HG02571 (cell line): ENCODE data around the gene RBM33.

ENCODE experiments used
- ATAC-seq: cut with Tn5 transposase; IDR thresholded peaks from one replicate; pipeline ENCODE4 v1.9.1; 2021; ENCODE audit warnings: mild to moderate bottlenecking, moderate library complexity; ENCODE audit not compliant: unreplicated experiment

The RBM33 gene

DNA sequence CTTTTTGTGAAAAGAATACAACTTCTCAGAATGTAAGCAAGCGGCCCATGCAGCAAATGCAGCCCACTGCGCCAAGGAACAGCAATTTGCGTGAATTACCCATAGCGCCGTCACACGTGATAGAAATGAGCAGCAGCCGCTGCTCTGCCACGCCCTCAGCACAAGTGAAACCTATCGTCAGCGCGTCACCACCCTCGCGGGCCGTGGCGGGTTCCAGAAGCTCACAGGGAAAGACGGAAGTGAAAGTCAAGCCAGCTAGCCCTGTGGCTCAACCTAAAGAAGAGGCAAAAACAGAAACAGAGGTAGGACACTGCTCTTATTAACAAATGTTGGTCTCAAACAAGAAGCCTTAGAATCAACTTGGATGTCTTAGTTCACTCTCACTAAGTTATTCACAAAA is 97.3 kb downstream of the RBM33 start:
- ATAC-seq, result no peak

- ATAC-seq, result no peak
These were observed 98.7 kb downstream of the RBM33 start for GRCh38 chr7:155743177-155743576.

GRCh38 chr7:155744971-155745683 is 100.7 kb downstream of the RBM33 start:
- ATAC-seq, result no peak

DNA sequence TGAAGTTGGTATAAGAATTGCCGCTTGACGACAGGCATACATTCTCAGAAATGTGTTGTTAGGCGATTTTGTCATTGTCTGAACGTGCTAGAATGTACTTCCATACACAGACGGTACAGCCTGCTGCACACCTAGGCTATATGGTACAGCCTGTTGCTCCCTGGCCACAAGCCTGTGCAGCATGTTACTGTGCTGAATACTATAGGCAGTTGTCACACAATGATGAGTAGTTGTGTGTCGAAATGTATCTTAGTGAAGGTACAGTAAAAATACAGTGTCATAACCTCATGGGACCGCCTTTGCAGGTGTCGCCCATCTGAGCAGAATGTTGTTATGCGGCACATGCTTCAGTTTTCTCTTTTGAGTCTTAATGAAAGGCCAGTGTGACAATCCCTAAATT is 101.3 kb downstream of the RBM33 start:
- ATAC-seq, result peak; percentile 25

- peak; percentile 83 for ATAC-seq
These were observed 101.7 kb downstream of the RBM33 start for GRCh38 chr7:155746188-155746587.

- ATAC-seq, result no peak
These were observed 102.7 kb downstream of the RBM33 start for GRCh38 chr7:155747209-155747608.

- ATAC-seq, result no peak
These were observed 105.1 kb downstream of the RBM33 start for GRCh38 chr7:155749578-155749977.

GRCh38 chr7:155750255-155751125 is 106.0 kb downstream of the RBM33 start:
- ATAC-seq, result no peak

- no peak for ATAC-seq
These were observed 106.9 kb downstream of the RBM33 start for GRCh38 chr7:155751409-155751808.

DNA sequence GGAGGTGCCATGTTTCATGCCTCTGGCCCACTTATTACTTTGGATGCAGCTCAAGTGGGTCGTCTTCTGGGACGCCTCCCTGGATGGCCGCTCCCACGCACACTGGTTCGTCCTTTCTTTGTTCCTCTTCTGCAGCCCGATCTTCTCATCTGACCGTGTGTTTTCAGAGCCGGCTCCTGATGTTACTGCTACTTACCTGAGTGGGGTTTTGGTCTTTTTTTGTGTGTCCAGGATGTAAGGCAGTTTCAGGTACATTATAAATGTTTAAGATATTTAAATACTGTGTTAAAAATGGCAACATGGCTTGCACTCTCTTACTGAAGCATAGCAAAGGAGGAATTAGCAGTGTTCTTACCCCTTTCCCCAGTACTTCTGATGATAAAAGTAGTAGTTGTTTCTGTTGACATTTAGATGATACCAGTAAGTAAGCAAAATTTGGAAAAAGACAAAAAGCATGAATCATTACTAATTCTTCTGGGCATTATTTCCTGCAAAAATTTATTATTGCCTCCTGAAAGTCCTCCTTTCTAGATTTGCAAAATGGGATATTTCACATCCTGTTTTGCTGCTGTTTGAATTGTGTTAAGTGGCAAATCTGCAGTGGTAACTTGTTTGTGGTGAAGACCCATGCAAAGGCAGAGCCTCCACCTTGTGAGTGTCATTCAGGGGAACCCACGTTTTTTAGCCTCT is 108.4 kb downstream of the RBM33 start:
- ATAC-seq, result peak; percentile 55

GRCh38 chr7:155753446-155753965 is 109.0 kb downstream of the RBM33 start:
- ATAC-seq, result no peak

- ATAC-seq, result no peak
These were observed 109.7 kb downstream of the RBM33 start for GRCh38 chr7:155754165-155754564.

GRCh38 chr7:155755026-155755425 is 110.6 kb downstream of the RBM33 start:
- ATAC-seq, result no peak

DNA sequence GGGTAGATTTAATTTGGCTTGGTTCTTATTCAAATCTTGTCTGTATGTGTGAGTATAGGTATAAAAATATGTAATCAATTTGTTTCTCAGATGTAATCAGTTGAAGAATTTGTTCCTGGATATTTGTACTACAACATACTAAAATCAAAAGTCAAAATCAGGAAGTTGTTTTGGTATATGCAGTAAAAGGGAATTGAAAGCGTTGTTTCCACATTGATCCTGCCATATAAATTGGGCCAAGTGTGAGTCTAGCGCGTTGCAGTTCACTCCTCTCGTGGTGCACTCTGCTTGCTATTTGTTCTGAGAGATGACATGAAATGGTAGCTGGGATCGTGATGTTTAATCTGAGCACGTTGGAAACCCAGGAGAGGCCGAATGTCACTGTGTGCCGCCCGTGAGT is 111.9 kb downstream of the RBM33 start:
- no peak for ATAC-seq

DNA sequence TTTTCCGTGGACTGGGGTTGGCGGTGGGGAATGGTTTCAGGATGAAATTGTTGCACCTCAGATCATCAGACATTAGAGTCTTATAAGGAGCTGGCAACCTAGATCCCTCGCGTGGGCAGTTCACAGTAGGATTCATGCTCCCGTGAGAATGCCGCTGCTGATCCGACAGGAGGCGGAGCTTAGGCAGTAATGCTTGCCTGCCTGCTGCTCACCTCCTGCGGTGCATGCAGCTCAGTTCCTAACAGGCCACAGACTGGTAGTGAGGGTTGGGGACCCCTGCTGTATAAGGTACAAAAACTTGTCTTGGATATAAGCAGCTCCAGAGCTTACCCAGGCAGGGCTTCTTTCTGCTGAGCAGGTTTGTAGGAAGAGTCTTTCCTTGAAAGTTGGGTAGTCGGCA is 113.9 kb downstream of the RBM33 start:
- no peak for ATAC-seq

GRCh38 chr7:155759740-155760430 is 115.4 kb downstream of the RBM33 start:
- ATAC-seq, result no peak

- no peak for ATAC-seq
These were observed 116.7 kb downstream of the RBM33 start for GRCh38 chr7:155761162-155761561.

DNA sequence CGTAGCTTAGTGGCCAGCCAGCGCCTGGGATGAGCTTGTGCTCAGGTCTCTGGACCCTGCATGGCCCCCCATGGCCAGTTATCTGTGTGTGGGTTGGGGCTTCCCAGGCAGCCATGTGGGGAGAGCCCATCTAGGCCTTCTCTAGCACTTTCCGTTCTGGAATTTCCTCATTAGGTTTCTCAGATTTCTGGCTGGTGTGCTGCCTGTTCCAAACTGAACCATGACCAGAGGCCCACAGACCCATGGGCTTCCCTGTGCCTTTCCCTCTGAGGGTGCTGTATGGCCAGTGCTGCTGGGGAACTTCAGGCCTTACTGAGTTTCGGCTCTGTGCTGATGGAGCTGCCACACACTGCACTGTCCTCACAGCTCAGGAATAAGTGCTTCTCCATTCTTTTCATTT is 117.6 kb downstream of the RBM33 start:
- ATAC-seq, result no peak

DNA sequence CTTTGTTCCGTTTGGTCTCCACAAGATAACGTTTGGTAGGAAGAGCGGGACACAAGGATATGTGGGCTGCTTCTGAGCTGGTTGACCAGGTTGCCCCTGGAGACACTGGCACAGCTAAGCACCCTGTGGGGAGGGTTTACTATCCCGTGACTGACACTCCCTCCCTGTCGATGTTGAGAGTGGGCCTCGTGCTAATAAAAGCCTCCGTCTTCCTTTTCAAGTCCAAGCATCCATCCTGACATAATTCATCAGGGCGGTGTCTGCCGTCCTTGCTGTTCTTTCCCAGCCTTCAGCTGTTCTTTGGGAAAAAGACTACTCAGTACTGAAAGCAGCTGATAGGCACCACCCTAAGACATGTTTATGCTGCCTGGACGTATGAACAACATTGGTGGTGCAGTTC is 118.2 kb downstream of the RBM33 start:
- no peak for ATAC-seq

DNA sequence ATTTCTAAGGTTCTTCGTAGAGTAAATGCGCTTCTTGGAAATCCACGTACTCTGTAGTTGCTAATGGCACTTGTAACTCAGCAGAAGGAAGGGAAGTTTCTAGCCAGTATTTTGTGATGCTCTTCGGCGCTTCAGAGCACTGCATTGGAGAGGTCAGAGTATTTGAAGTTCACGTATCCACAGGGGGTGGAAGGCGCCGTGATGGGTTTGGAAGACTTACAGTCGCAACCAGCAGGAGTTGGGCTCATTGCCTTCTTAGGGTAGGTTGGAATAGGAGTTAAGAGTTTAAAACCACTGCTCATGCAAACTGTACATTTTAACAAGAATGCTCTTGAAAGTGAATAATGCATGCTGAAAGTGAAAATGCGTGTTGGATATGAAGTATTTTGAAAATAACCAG is 118.7 kb downstream of the RBM33 start:
- ATAC-seq, result no peak
